Measurements from ENCODE around the gene C10orf90. TPM values are rescaled to one million over a fixed set of nuclear protein-coding genes. Genes with fewer than 3 reads are reported as not detected.

The C10orf90 gene
- total RNA-seq, 4 donors from 2014 or later = 0.26 TPM; not detected in 3

DNA sequence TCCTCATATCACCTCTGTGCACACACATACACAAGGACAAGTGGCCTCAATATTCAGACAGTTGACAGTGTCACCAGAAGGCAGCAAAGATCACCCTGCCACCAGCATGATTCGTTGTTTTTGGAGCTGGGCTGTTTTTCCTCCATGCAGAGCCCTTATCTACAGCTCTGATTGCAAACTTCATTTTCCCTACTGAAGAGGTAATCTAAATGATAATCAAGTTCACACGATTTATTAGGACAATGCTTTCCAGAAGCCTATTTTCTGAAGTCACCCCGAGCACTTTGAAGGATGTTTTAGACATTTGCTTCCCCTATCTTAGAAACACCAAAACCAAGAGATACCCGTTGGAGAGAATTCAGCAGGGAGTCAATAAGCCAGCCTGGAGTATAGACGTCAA lies 236.3 kb downstream of the C10orf90 start:
- no peak for TF ChIP-seq POLR2A (IDR thresholded peaks at IDR 0.05)
- TF ChIP-seq, protein P1, sequence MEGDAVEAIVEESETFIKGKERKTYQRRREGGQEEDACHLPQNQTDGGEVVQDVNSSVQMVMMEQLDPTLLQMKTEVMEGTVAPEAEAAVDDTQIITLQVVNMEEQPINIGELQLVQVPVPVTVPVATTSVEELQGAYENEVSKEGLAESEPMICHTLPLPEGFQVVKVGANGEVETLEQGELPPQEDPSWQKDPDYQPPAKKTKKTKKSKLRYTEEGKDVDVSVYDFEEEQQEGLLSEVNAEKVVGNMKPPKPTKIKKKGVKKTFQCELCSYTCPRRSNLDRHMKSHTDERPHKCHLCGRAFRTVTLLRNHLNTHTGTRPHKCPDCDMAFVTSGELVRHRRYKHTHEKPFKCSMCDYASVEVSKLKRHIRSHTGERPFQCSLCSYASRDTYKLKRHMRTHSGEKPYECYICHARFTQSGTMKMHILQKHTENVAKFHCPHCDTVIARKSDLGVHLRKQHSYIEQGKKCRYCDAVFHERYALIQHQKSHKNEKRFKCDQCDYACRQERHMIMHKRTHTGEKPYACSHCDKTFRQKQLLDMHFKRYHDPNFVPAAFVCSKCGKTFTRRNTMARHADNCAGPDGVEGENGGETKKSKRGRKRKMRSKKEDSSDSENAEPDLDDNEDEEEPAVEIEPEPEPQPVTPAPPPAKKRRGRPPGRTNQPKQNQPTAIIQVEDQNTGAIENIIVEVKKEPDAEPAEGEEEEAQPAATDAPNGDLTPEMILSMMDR (IDR thresholded peaks at IDR 0.05) = no peak
- H3K36me3 ChIP-seq = no peaks in the 10 kb centered on the region
- intact Hi-C loops (cut with DNase I) = no loop called here
- H3K9me3 ChIP-seq = no peaks in the 10 kb centered on the region
- 47 to 62% methylated on average over 5 of the region's 5 CpGs for WGBS, 2 donors
- H3K4me1 ChIP-seq = no peaks in the 10 kb centered on the region
- H3K27ac ChIP-seq = no peak overlapping the region
- no peak overlapping the region for H3K4me3 ChIP-seq
- no peak for DNase-seq
- H3K27me3 ChIP-seq = peaks cover 0 to 16% (median 0%) of the 10 kb centered on the region in 4 donors

DNA sequence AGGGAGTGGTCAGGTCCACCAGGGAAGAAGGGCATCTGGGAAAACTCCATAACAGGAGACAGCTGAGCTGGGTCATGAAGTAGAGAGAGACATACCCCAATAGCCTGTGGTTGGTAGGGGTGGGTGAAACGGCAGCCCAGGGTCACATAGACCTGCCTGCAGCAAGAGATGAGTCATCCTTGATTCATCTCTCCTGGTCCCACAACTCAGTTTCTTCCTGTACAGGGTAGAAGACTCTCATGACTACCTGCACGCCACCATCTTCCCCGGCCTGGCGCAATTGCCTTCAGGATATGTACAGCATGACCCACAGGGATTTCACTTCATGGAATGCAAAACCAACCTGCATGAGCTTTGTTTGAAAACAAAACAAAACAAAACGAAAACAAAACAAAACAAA lies 237.1 kb downstream of the C10orf90 start:
- no peak overlapping the region for H3K27ac ChIP-seq
- peaks cover 0 to 17% (median 0%) of the 10 kb centered on the region in 4 donors for H3K27me3 ChIP-seq
- H3K9me3 ChIP-seq = no peaks in the 10 kb centered on the region
- no peak for TF ChIP-seq POLR2A (IDR thresholded peaks at IDR 0.05)
- TF ChIP-seq, protein P1 (IDR thresholded peaks at IDR 0.05) = no peak
- WGBS, 2 donors = 53 to 60% methylated on average over 5 of the region's 5 CpGs
- no peak for DNase-seq
- no peaks in the 10 kb centered on the region for H3K36me3 ChIP-seq
- intact Hi-C loops (cut with DNase I) = no loop called here
- no peaks in the 10 kb centered on the region for H3K4me1 ChIP-seq
- H3K4me3 ChIP-seq = no peak overlapping the region

DNA sequence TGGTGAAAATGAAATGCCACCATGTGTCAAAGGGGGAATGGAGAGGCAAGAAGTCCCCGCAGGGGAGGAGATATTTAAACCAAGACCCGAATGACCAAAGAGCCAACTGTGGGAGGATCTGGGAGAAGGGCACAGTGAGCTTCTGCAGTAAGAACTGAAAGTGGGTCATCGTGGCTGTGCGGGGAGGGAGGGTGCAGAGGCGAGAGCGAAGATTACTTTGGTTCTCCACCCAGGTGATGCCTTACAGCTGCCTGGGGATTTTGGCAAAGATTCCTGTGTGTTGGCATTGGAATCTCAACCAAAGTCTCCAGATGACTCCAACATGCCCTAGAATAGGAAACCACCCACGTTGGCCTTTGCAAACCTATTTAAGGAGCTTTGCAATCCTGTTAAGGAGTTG lies 238.0 kb downstream of the C10orf90 start:
- Histone ChIP-seq H3K4me1 (no peaks in the 10 kb centered on the region), H3K27ac (no peak overlapping the region), H3K27me3 (peaks cover 0 to 18% (median 0%) of the 10 kb centered on the region in 4 donors), H3K9me3 (no peaks in the 10 kb centered on the region), H3K36me3 (no peaks in the 10 kb centered on the region), H3K4me3 (no peak overlapping the region)
- intact Hi-C loops (cut with DNase I) = no loop called here
- DNase-seq = no peak
- WGBS, 2 donors = 59 to 88% methylated on average over 7 of the region's 7 CpGs
- no peak for TF ChIP-seq POLR2A (IDR thresholded peaks at IDR 0.05)
- TF ChIP-seq, protein P1 (IDR thresholded peaks at IDR 0.05) = no peak

DNA sequence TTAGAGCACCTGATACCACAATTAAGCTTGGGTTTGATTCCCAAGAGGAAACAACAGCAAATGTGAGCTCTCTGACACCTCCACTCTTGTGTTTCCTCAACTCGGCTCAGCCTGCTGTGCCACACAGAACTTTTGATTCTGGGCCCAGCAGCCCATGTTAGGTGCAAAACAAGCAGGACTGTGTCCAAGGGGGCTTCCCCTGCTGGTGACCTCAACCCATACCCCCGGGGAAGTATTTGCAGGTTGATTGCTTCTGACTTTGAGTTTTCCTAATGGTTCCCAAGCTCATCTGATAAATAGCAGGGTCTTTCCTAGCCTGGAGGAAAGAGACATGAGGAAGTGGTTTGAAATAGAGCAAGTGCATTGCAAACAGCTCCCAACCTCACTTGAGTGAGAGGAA lies 238.7 kb downstream of the C10orf90 start:
- Histone ChIP-seq H3K9me3 (no peaks in the 10 kb centered on the region), H3K4me3 (no peak overlapping the region), H3K4me1 (no peaks in the 10 kb centered on the region), H3K27ac (no peak overlapping the region), H3K36me3 (no peaks in the 10 kb centered on the region), H3K27me3 (peaks cover 0 to 16% (median 0%) of the 10 kb centered on the region in 4 donors)
- no peak for TF ChIP-seq POLR2A (IDR thresholded peaks at IDR 0.05)
- TF ChIP-seq, protein P1 (IDR thresholded peaks at IDR 0.05) = no peak
- intact Hi-C loops (cut with DNase I) = no loop called here
- DNase-seq = no peak
- 57 to 60% methylated on average over 1 of the region's 2 CpGs for WGBS, 2 donors

DNA sequence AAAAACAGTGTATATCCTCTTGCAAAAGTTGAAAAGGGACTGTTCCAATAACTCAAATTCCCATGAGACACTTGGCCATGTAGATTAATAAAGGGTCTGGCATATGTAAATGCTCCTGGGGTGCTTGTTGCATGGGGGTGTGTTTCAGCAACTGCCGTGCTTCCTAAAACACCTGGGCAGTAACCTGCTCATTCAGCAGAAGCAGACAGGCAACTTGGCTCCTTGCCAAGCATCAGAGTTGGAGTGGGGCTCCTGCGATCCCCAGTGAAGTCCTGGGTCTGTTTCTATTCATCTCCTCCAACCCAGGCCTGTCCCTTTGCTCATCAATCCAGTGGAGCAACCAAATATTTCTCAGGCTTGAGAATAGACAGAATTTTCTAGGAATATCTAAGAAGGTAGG lies 240.0 kb downstream of the C10orf90 start:
- WGBS, 2 donors = 61 to 69% methylated on average over 2 of the region's 2 CpGs
- DNase-seq = no peak
- Histone ChIP-seq H3K27ac (no peak overlapping the region), H3K4me1 (no peaks in the 10 kb centered on the region), H3K9me3 (no peaks in the 10 kb centered on the region), H3K4me3 (no peak overlapping the region), H3K27me3 (peaks cover 0 to 9% (median 0%) of the 10 kb centered on the region in 4 donors), H3K36me3 (no peaks in the 10 kb centered on the region)
- TF ChIP-seq, protein P1 (IDR thresholded peaks at IDR 0.05) = no peak
- no peak for TF ChIP-seq POLR2A (IDR thresholded peaks at IDR 0.05)
- intact Hi-C loops (cut with DNase I) = no loop called here

Data from esophagus squamous epithelium (tissue), 5 donors.